Tibial artery (tissue), 4 donors: ENCODE results near the gene TTBK2.

Experiments used
- DNase-seq, 2 donors: peaks; one replicate each; pipeline ENCODE4 v3.0.0-alpha.2; 2019
- H3K27ac ChIP-seq, 2 donors: fragments of 200-600 bp; sonication (generic) in 1 of 2; 1 replicate in 1 of 2; 2 replicates in 1 of 2; pipeline ENCODE4 v1.5.1; 2018 to 2019; ENCODE audit warnings: mild to moderate bottlenecking in 1 of 2
- H3K27me3 ChIP-seq, 2 donors: fragments of 200-600 bp; sonication (generic) in 1 of 2; one replicate each; pipeline versions ENCODE4 v1.5.1 to v1.6.0; 2016 to 2019
- H3K36me3 ChIP-seq, 3 donors: fragments of 200-600 bp; sonication (generic) in 2 of 3; one replicate each; pipeline ENCODE4 v1.5.1; 2016 to 2019; ENCODE audit warnings: mild to moderate bottlenecking in 2 of 3
- H3K4me1 ChIP-seq, 4 donors: fragments of 200-600 bp; sonication (generic) in 2 of 4; 1 replicate in 3 of 4; 2 replicates in 1 of 4; pipeline ENCODE4 v1.5.1; 2016 to 2019
- H3K4me3 ChIP-seq, 2 donors: fragments of 200-600 bp; sonication (generic) in 1 of 2; 1 replicate in 1 of 2; 2 replicates in 1 of 2; pipeline ENCODE4 v1.5.1; 2018 to 2019; ENCODE audit warnings: mild to moderate bottlenecking in 2 of 2
- H3K9me3 ChIP-seq, 3 donors: fragments of 200-600 bp; sonication (generic) in 1 of 3; one replicate each; pipeline ENCODE4 v1.5.1; 2016 to 2019
- intact Hi-C: fragments of 100-400 bp; cut with DNase I; formaldehyde crosslinking; loops from one replicate; pipeline ENCODE4 v1.15.0; 2023; ENCODE audit warnings: low total_unique reads
- TF ChIP-seq, protein P1 (sequence below), 2 experiments: fragments of 200-600 bp in 1 of 2; fragments of 450-650 bp in 1 of 2; IDR thresholded peaks; one replicate each; pipeline ENCODE4 v1.5.1; 2017 to 2019; ENCODE audit warnings: antibody characterized with exemption in 2 of 2, mild to moderate bottlenecking in 1 of 2, moderate library complexity in 1 of 2

The TTBK2 gene

GRCh38 chr15:42808913-42809312, 111.7 kb downstream of the TTBK2 start:
- Histone ChIP-seq H3K27ac (no peak overlapping the region), H3K4me3 (no peak overlapping the region), H3K4me1 (no peaks in the 10 kb centered on the region), H3K36me3 (peaks cover 24 to 33% (median 29%) of the 10 kb centered on the region in 3 donors), H3K9me3 (no peaks in the 10 kb centered on the region), H3K27me3 (no peaks in the 10 kb centered on the region)
- TF ChIP-seq, protein P1, sequence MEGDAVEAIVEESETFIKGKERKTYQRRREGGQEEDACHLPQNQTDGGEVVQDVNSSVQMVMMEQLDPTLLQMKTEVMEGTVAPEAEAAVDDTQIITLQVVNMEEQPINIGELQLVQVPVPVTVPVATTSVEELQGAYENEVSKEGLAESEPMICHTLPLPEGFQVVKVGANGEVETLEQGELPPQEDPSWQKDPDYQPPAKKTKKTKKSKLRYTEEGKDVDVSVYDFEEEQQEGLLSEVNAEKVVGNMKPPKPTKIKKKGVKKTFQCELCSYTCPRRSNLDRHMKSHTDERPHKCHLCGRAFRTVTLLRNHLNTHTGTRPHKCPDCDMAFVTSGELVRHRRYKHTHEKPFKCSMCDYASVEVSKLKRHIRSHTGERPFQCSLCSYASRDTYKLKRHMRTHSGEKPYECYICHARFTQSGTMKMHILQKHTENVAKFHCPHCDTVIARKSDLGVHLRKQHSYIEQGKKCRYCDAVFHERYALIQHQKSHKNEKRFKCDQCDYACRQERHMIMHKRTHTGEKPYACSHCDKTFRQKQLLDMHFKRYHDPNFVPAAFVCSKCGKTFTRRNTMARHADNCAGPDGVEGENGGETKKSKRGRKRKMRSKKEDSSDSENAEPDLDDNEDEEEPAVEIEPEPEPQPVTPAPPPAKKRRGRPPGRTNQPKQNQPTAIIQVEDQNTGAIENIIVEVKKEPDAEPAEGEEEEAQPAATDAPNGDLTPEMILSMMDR (IDR thresholded peaks at IDR 0.05) = no peak
- intact Hi-C loops = no loop called here
- no peak for DNase-seq

DNA sequence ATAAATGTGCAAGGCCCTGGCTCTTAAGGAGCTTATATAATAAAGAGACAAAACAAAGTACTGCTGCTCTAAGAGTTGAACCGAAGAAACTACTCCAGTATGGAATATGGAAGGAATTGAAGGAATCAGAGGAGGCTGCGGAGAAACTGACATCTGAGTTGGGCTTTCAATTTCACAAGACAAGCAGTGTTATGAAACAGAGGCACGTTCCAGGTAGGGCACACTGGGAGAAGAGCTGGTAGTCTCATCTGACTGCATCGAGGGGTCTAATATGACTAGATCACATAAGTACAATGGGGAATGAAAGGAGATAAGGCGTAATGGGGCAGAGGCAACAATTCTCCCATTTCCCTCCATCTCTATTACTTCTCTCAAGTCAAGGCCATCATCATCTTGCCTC, 115.3 kb downstream of the TTBK2 start:
- Histone ChIP-seq H3K4me3 (no peak overlapping the region), H3K27me3 (no peaks in the 10 kb centered on the region), H3K27ac (no peak overlapping the region), H3K9me3 (no peaks in the 10 kb centered on the region), H3K36me3 (peaks cover 22 to 44% (median 38%) of the 10 kb centered on the region in 3 donors), H3K4me1 (no peaks in the 10 kb centered on the region)
- TF ChIP-seq, protein P1 (IDR thresholded peaks at IDR 0.05) = no peak
- intact Hi-C loops = no loop called here
- DNase-seq = no peak

DNA sequence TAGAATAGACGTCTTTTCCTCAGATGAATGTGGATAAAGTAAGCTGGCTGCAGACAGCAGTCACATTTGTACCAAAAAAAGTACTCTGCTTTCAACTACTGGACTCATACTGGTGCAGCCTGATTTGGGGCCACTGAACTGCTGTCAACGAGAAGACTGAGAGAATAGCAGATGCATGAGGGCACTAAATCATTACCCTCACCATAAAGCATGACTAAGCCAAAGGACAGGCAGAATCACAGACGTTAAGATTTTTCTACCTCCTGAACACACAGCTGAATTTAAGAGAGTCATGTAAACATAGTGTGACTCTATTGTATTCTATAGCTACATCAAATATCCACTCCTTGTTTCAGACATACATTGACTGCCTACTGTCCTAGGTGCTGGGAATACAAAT, 115.8 kb downstream of the TTBK2 start:
- intact Hi-C loops = no loop called here
- TF ChIP-seq, protein P1 (IDR thresholded peaks at IDR 0.05) = no peak
- no peak overlapping the region for H3K27ac ChIP-seq
- no peaks in the 10 kb centered on the region for H3K27me3 ChIP-seq
- no peak for DNase-seq
- no peak overlapping the region for H3K4me3 ChIP-seq
- H3K9me3 ChIP-seq = no peaks in the 10 kb centered on the region
- peaks cover 18 to 39% (median 33%) of the 10 kb centered on the region in 3 donors for H3K36me3 ChIP-seq
- H3K4me1 ChIP-seq = no peaks in the 10 kb centered on the region

DNA sequence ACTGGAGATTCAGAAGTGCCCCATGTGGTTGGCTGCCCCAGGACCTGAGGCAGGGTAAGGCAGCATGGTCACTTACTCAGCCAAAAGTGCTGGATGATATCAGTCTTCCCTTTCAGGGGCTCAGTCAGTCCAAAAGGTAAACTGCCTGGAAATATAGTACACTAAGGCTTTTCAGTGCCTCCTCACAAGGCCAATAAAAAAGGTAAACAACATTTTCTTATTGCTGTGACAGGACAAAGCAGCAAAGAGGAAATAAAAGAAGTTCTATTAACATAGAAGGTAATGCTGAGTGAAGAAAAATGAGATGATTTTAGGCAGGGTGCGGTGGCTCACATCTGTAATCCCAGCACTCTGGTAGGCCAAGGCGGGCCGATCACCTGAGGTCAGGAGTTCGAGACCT, 117.1 kb downstream of the TTBK2 start:
- Histone ChIP-seq H3K4me1 (no peaks in the 10 kb centered on the region), H3K36me3 (peaks cover 11 to 44% (median 28%) of the 10 kb centered on the region in 3 donors), H3K27me3 (no peaks in the 10 kb centered on the region), H3K27ac (no peak overlapping the region), H3K9me3 (no peaks in the 10 kb centered on the region), H3K4me3 (no peak overlapping the region)
- intact Hi-C loops = no loop called here
- TF ChIP-seq, protein P1 (IDR thresholded peaks at IDR 0.05) = no peak
- DNase-seq = no peak

- TF ChIP-seq, protein P1 (IDR thresholded peaks at IDR 0.05) = no peak
Observed at GRCh38 chr15:42802168-42802567, 118.4 kb downstream of the TTBK2 start.

More at GRCh38 chr15:42802168-42802567, 118.4 kb downstream of the TTBK2 start:
- Histone ChIP-seq H3K4me3 (no peak overlapping the region), H3K27ac (no peak overlapping the region), H3K9me3 (no peaks in the 10 kb centered on the region), H3K27me3 (no peaks in the 10 kb centered on the region), H3K4me1 (no peaks in the 10 kb centered on the region), H3K36me3 (peaks cover 11 to 44% (median 28%) of the 10 kb centered on the region in 3 donors)
- intact Hi-C loops = no loop called here
- DNase-seq = no peak
